Gastrocnemius medialis (tissue), 4 donors: ENCODE data around the gene FNTB.

Experiments
- CTCF ChIP-seq, 5 experiments: fragments of 450-650 bp in 3 of 5; fragments of 200-600 bp in 2 of 5; sonication (generic) in 2 of 5; IDR thresholded peaks in 4 of 5; conservative IDR thresholded peaks in 1 of 5; 1 replicate in 4 of 5; 2 replicates in 1 of 5; pipeline ENCODE4 v1.5.1; 2016 to 2019; ENCODE audit warnings: antibody characterized with exemption in 5 of 5, mild to moderate bottlenecking in 3 of 5, moderate library complexity in 3 of 5
- POLR2A ChIP-seq, 2 donors: fragments of 450-650 bp; IDR thresholded peaks; one replicate each; pipeline ENCODE4 v1.6.1; 2017; ENCODE audit warnings: antibody characterized with exemption in 2 of 2, mild to moderate bottlenecking in 2 of 2, moderate library complexity in 2 of 2

DNA sequence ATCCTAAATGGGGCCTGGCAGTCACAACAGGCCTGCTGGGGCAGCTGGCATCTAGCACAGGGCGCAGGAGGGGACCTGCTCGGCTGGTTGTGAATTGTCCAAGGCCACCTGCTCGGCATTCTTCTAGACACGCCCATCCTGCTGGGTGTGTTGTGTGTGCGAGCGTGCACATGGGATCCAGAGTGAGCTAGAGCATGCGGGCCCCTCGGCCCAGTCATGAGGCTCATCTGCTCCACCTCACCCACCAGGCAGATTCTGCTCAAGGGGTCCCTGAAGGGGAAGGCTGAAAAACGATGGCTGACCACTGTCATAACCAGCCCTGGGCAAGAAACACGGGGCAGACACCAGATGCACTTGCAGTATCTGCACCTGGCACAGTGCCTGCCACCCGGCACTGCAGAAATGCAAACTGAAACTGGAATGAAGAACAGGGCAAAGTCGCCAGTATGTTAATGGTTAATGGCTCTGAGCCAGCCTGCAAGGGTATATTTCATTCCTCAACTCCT, 83.8 kb downstream of the FNTB start:
- TF ChIP-seq CTCF (IDR thresholded peaks at IDR 0.05 in 4 of 5, conservative IDR thresholded peaks at IDR 0.05 in 1 of 5), result no peak
- TF ChIP-seq POLR2A (IDR thresholded peaks at IDR 0.05), result no peak
